ENCODE measurements around the gene GNG13. TPM values are rescaled to one million over a fixed set of nuclear protein-coding genes. Genes with fewer than 3 reads are reported as not detected.

GNG13 gene
- total RNA-seq, 1 experiment from 2014 or later, result not detected

GRCh38 chr16:770411-770810 is 30.1 kb downstream of the GNG13 start:
- Histone ChIP-seq H3K4me1 (0 out of 2 replicates have a peak, but pooled peaks cover 2% of the 10 kb centered on the region), H3K27me3 (replicated peaks; ENCODE audit: control insufficient read depth, insufficient read depth, low read length) (no peaks in the 10 kb centered on the region), H3K9me3 (no peaks in the 10 kb centered on the region), H3K36me3 (ENCODE audit: control insufficient read depth, insufficient read depth, low read length) (no peaks in the 10 kb centered on the region), H3K4me3 (ENCODE audit: low read depth, low read length) (no peak overlapping the region)
- ChIA-PET POLR2A (no interaction called here), CTCF (interaction anchor here (0.7 kb wide), 1 partner anchor 8 kb away, joined by 6 read pairs; no protein-coding TSS in a partner anchor)
- intact Hi-C loops (cut with micrococcal nuclease; ENCODE audit: unreplicated experiment), result no loop called here
- H3K36me3 Mint-ChIP-seq (ENCODE audit: insufficient read depth, unreplicated experiment), result no peaks in the 10 kb centered on the region
- TF ChIP-seq CTCF (IDR thresholded peaks at IDR 0.05; ENCODE audit: insufficient read depth in 1 of 2, low read depth in 1 of 2, low read length in 1 of 2, severe bottlenecking in 1 of 2, unreplicated experiment in 1 of 2), result no peak
- no TSS peak for BruUV-seq (replicated peaks)
- H3K4me3 Mint-ChIP-seq (ENCODE audit: unreplicated experiment), result no peak overlapping the region
- H3K27ac Mint-ChIP-seq (ENCODE audit: unreplicated experiment), result no peak overlapping the region
- DNase-seq, result no peak
- H3K27me3 Mint-ChIP-seq (ENCODE audit: insufficient read depth, unreplicated experiment), result no peaks in the 10 kb centered on the region
- no peaks in the 10 kb centered on the region for H3K4me1 Mint-ChIP-seq (ENCODE audit: low read depth, unreplicated experiment)
- H3K9me3 Mint-ChIP-seq (ENCODE audit: unreplicated experiment), result no peaks in the 10 kb centered on the region

DNA sequence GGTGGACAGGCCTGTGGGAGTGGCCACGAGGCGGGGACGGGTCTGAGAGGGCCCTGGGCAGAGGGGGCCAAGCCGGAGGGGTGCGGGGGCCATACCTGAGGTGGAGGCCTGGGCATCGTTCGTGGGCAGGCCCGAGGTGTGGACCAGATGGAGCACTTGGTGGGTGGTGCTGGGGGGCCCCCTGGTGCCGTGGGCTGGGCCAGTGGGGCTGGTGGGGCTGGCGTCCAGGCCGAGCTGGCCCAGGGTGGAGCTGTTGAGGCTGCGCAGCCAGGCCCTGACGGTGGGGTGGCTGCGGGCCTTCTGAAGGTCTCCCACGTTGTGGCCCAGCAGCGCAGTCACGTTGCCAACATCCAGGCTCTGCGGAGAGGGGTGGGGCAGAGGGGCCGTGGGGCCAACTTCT is 30.6 kb downstream of the GNG13 start:
- H3K9me3 ChIP-seq, result no peaks in the 10 kb centered on the region
- intact Hi-C loops (cut with micrococcal nuclease; ENCODE audit: unreplicated experiment), result no loop called here
- BruUV-seq (replicated peaks), result no TSS peak
- TF ChIP-seq CTCF (IDR thresholded peaks at IDR 0.05; ENCODE audit: insufficient read depth in 1 of 2, low read depth in 1 of 2, low read length in 1 of 2, severe bottlenecking in 1 of 2, unreplicated experiment in 1 of 2), result no peak
- H3K27ac Mint-ChIP-seq (ENCODE audit: unreplicated experiment), result no peak overlapping the region
- H3K36me3 Mint-ChIP-seq (ENCODE audit: insufficient read depth, unreplicated experiment), result no peaks in the 10 kb centered on the region
- H3K4me1 ChIP-seq, result 0 out of 2 replicates have a peak, but pooled peaks cover 2% of the 10 kb centered on the region
- POLR2A ChIA-PET, result no interaction called here
- no peak overlapping the region for H3K4me3 ChIP-seq (ENCODE audit: low read depth, low read length)
- CTCF ChIA-PET, result no interaction called here
- DNase-seq, result no peak
- no peaks in the 10 kb centered on the region for H3K36me3 ChIP-seq (ENCODE audit: control insufficient read depth, insufficient read depth, low read length)
- H3K27me3 ChIP-seq (replicated peaks; ENCODE audit: control insufficient read depth, insufficient read depth, low read length), result no peaks in the 10 kb centered on the region
- no peak overlapping the region for H3K4me3 Mint-ChIP-seq (ENCODE audit: unreplicated experiment)
- H3K4me1 Mint-ChIP-seq (ENCODE audit: low read depth, unreplicated experiment), result no peaks in the 10 kb centered on the region
- H3K27me3 Mint-ChIP-seq (ENCODE audit: insufficient read depth, unreplicated experiment), result no peaks in the 10 kb centered on the region
- H3K9me3 Mint-ChIP-seq (ENCODE audit: unreplicated experiment), result no peaks in the 10 kb centered on the region

GRCh38 chr16:769184-769784 is 31.2 kb downstream of the GNG13 start:
- no peak overlapping the region for H3K4me3 Mint-ChIP-seq (ENCODE audit: unreplicated experiment)
- no peak for TF ChIP-seq CTCF (IDR thresholded peaks at IDR 0.05; ENCODE audit: insufficient read depth in 1 of 2, low read depth in 1 of 2, low read length in 1 of 2, severe bottlenecking in 1 of 2, unreplicated experiment in 1 of 2)
- H3K27me3 Mint-ChIP-seq (ENCODE audit: insufficient read depth, unreplicated experiment), result no peaks in the 10 kb centered on the region
- Histone ChIP-seq H3K36me3 (ENCODE audit: control insufficient read depth, insufficient read depth, low read length) (no peaks in the 10 kb centered on the region), H3K27me3 (replicated peaks; ENCODE audit: control insufficient read depth, insufficient read depth, low read length) (no peaks in the 10 kb centered on the region), H3K4me3 (ENCODE audit: low read depth, low read length) (peak overlapping the region; percentile 15; the same call in 1 of the 2 replicates), H3K9me3 (no peaks in the 10 kb centered on the region), H3K4me1 (0 out of 2 replicates have a peak, but pooled peaks cover 2% of the 10 kb centered on the region)
- intact Hi-C loops (cut with micrococcal nuclease; ENCODE audit: unreplicated experiment), result no loop called here
- ChIA-PET CTCF (no interaction called here), POLR2A (no interaction called here)
- H3K9me3 Mint-ChIP-seq (ENCODE audit: unreplicated experiment), result no peaks in the 10 kb centered on the region
- H3K27ac Mint-ChIP-seq (ENCODE audit: unreplicated experiment), result no peak overlapping the region
- H3K4me1 Mint-ChIP-seq (ENCODE audit: low read depth, unreplicated experiment), result no peaks in the 10 kb centered on the region
- H3K36me3 Mint-ChIP-seq (ENCODE audit: insufficient read depth, unreplicated experiment), result no peaks in the 10 kb centered on the region
- BruUV-seq (replicated peaks), result no TSS peak
- DNase-seq, result no peak

All from Caco-2 (cell line).